CD4-positive, alpha-beta memory T cell (primary cell): Measurements from ENCODE around the gene TPPP3. TPM values are rescaled to one million over a fixed set of nuclear protein-coding genes. Genes with fewer than 3 reads are reported as not detected.

Experiments
- CTCF ChIA-PET: fragments of 350-600 bp; sonication (Branson Sonifier 250); formaldehyde crosslinking; loops from one replicate; lab custom pipeline; 2021; ENCODE audit warnings: inconsistent platforms; ENCODE audit not compliant: partially characterized antibody; lab: Charles Lee
- POLR2A ChIA-PET: fragments of 350-600 bp; sonication (Branson Sonifier 250); formaldehyde crosslinking; loops from one replicate; lab custom pipeline; 2021; ENCODE audit not compliant: partially characterized antibody; lab: Charles Lee
- DNase-seq, 5 donors: peaks; one replicate each; pipeline versions ENCODE4 v3.0.0 to v3.0.0-alpha.2; 2020 to 2022; ENCODE audit warnings: mixed read lengths in 1 of 5
- H3K27ac ChIP-seq: one replicate; pipeline ENCODE4 v1.7.0; 2013; ENCODE audit warnings: low read depth, low read length
- H3K27me3 ChIP-seq: 2 replicates; pipeline ENCODE4 v1.7.0; 2013; ENCODE audit warnings: mild to moderate bottlenecking, low read length, moderate library complexity; ENCODE audit not compliant: insufficient read depth
- H3K36me3 ChIP-seq: 2 replicates; pipeline ENCODE4 v1.7.0; 2013; ENCODE audit warnings: mild to moderate bottlenecking, low read length, moderate library complexity; ENCODE audit not compliant: insufficient read depth
- H3K4me1 ChIP-seq: 2 replicates; pipeline ENCODE4 v1.7.0; 2013; ENCODE audit warnings: mild to moderate bottlenecking, low read length, moderate library complexity; ENCODE audit not compliant: insufficient read depth
- H3K4me3 ChIP-seq, 2 donors: one replicate each; pipeline ENCODE4 v1.7.0; 2013; ENCODE audit warnings: low read length in 2 of 2, mild to moderate bottlenecking in 1 of 2
- H3K9me3 ChIP-seq, 2 donors: one replicate each; pipeline ENCODE4 v1.7.0; 2013; ENCODE audit warnings: low read length in 2 of 2, control low read depth in 1 of 2; ENCODE audit not compliant: control insufficient read depth in 1 of 2
- H3K27ac Mint-ChIP-seq, 7 donors: one replicate each; pipeline ENCODE4 v1.8.0; 2020 to 2021; ENCODE audit warnings: mixed read lengths in 7 of 7, mild to moderate bottlenecking in 6 of 7, inconsistent platforms in 3 of 7, moderate library complexity in 3 of 7
- H3K27me3 Mint-ChIP-seq, 2 donors: one replicate each; pipeline ENCODE4 v1.8.0; 2020 to 2021; ENCODE audit warnings: mixed read lengths in 2 of 2
- H3K36me3 Mint-ChIP-seq, 2 donors: one replicate each; pipeline ENCODE4 v1.8.0; 2020 to 2021; ENCODE audit warnings: mixed read lengths in 2 of 2, inconsistent platforms in 1 of 2, mild to moderate bottlenecking in 1 of 2
- H3K4me1 Mint-ChIP-seq, 4 donors: one replicate each; pipeline ENCODE4 v1.8.0; 2020 to 2021; ENCODE audit warnings: mixed read lengths in 4 of 4, mild to moderate bottlenecking in 1 of 4
- H3K4me3 Mint-ChIP-seq, 8 donors: one replicate each; pipeline ENCODE4 v1.8.0; 2020 to 2021; ENCODE audit warnings: mixed read lengths in 8 of 8, mild to moderate bottlenecking in 7 of 8, moderate library complexity in 6 of 8, inconsistent platforms in 3 of 8
- H3K9me3 Mint-ChIP-seq, 8 donors: one replicate each; pipeline ENCODE4 v1.8.0; 2020 to 2021; ENCODE audit warnings: mixed read lengths in 8 of 8, mild to moderate bottlenecking in 5 of 8, inconsistent platforms in 3 of 8, moderate library complexity in 1 of 8
- intact Hi-C: fragments of 100-400 bp; cut with micrococcal nuclease; formaldehyde crosslinking; loops from one replicate; pipeline ENCODE4 v1.15.1; 2023
- polyA plus RNA-seq, 2 donors: library from polyadenylated mRNA; unstranded; fragments of 300-500 nt; fragmentation: Illumina TruSeq; gene quantifications; one replicate each; pipeline ENCODE4 v1.2.3, GENCODE V29; 2021
- total RNA-seq, 2 experiments: library from RNA; stranded (reverse); gene quantifications; one replicate each; pipeline ENCODE4 v1.2.3, GENCODE V29; 2021

The TPPP3 gene
- total and polyA plus RNA-seq, 4 experiments from 2014 or later = not detected

DNA sequence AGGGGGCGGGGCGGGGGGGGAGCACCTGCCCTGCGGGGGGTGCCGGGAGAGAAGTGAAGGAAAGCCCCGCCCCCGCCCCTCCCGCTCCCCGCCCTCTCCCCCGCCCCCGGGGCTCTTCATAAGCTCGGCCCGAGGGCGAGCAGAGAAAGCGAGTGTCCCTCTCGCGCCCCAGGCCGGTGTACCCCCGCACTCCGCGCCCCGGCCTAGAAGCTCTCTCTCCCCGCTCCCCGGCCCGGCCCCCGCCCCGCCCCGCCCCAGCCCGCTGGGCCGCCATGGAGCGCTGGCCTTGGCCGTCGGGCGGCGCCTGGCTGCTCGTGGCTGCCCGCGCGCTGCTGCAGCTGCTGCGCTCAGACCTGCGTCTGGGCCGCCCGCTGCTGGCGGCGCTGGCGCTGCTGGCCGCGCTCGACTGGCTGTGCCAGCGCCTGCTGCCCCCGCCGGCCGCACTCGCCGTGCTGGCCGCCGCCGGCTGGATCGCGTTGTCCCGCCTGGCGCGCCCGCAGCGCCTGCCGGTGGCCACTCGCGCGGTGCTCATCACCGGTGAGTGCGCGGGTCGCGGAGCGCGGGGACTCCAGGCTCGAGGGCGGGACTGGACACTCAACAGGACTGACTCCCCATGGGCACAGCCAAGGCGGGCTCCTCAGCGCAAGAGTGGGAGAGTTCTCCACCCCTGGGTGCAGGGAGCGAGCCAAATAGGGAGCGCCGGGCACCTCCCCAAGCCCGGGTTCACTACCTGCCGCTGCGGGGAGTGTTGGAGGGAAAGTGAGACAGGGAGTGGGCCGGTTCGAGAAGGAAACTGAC, 37.9 kb upstream of the TPPP3 start, which contains the start of gene HSD11B2:
TSS of gene HSD11B2 (plus strand) at position 145 of the 798 bp plus-strand sequence. CDS start at position 273, 128 bp downstream.
- Mint-ChIP-seq H3K27ac (no peak within 1 kb of the TSS), H3K27me3 (peaks cover 29 to 37% of the 10 kb centered on the region in 2 donors), H3K36me3 (no peaks in the 10 kb centered on the region), H3K9me3 (peaks cover 0 to 2% (median 0%) of the 10 kb centered on the region in 8 donors), H3K4me3 (peak within 1 kb of the TSS; percentile 67 to 87 (median 78)), H3K4me1 (peaks cover 0 to 10% (median 7%) of the 10 kb centered on the region in 4 donors)
- peak in 1 of 5 donors; percentile 26 for DNase-seq
- Histone ChIP-seq H3K4me3 (peak within 1 kb of the TSS in 1 of 2 donors; percentile 38), H3K9me3 (no peaks in the 10 kb centered on the region), H3K27ac (no peak within 1 kb of the TSS), H3K36me3 (no peaks in the 10 kb centered on the region), H3K27me3 (peaks cover 20% of the 10 kb centered on the region), H3K4me1 (peaks cover 4% of the 10 kb centered on the region)
- intact Hi-C loops = no loop called here
- ChIA-PET POLR2A (no interaction called here), CTCF (interaction anchor here (1.5 kb wide), 1 partner anchor 9 kb away, joined by 3 read pairs; no protein-coding TSS in a partner anchor)

DNA sequence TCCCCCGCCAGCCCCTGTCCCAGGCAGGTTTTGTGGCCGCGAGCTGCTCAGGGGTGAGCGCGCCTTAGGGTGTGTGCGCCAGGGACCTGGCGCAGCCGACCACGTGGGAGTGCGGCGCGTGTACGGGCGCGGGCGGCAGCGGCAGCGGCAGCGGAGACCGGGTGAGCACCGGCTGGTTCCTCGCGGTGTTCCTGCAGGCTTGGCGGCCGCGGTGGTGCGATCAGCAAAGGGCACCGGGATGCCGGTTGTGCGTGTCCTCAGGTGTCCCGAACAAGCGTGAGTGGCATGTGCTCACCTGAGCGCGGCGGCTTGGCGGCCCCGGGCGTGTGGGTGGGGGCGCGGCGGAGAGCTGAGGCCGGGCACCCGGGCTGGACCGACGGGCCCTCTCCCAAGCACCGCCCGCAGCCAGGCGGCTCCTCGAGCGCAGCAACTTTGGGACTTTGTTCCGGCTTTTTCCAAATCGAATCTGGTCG, 37.2 kb upstream of the TPPP3 start:
- Mint-ChIP-seq H3K27ac (no peak overlapping the region), H3K4me1 (peaks cover 0 to 10% (median 7%) of the 10 kb centered on the region in 4 donors), H3K27me3 (peaks cover 32 to 39% of the 10 kb centered on the region in 2 donors), H3K9me3 (peaks cover 0 to 2% (median 0%) of the 10 kb centered on the region in 8 donors), H3K4me3 (peak overlapping the region; percentile 67 to 87 (median 76)), H3K36me3 (no peaks in the 10 kb centered on the region)
- Histone ChIP-seq H3K27ac (no peak overlapping the region), H3K27me3 (peaks cover 20% of the 10 kb centered on the region), H3K36me3 (no peaks in the 10 kb centered on the region), H3K4me3 (peak overlapping the region in 1 of 2 donors; percentile 38), H3K4me1 (peaks cover 4% of the 10 kb centered on the region), H3K9me3 (no peaks in the 10 kb centered on the region)
- peak in 3 of 5 donors; percentile 20 to 22 (median 20) for DNase-seq
- CTCF ChIA-PET = no interaction called here
- POLR2A ChIA-PET = no interaction called here
- intact Hi-C loops = no loop called here

DNA sequence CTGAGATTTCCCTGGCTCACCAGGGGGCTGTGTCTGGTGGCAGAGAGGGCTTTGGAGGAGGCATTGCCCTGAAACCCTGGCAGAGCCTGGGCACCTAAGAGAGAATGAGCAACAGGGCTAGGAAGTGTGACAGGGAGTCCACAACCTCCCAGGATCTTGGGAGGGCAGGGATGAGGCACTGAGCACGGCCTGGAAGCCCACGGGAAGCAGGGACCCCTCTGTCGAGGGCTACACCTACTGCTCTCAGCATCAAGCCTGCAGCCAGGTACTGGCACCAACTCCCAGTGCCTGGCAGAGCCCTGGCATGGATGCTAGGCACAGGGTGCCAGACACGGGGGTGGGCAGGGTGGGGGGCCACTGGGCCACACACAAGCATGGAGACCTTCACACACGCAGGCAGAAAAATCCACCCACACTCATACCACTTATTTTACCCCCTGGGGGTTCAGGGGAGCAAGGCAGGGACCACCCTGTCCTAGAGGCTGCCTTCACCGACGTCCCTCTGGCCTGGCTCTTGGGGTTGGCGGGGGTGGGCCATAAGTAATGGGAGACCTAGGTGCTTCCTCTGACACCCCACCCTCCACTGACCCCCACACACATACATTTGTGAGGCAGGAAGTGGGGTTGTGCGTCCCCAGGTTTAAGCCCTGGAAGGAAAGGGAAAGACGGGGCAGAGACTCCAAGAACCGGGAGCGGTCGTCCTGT, 36.7 kb upstream of the TPPP3 start:
- H3K4me1 Mint-ChIP-seq = peaks cover 0 to 10% (median 7%) of the 10 kb centered on the region in 4 donors
- no peaks in the 10 kb centered on the region for H3K9me3 ChIP-seq
- H3K4me1 ChIP-seq = peaks cover 4% of the 10 kb centered on the region
- no peak for DNase-seq
- peak overlapping the region; percentile 67 to 87 (median 76) for H3K4me3 Mint-ChIP-seq
- intact Hi-C loops = no loop called here
- ChIA-PET CTCF (interaction anchor here (2.0 kb wide), 1 partner anchor 84 kb away, joined by 5 read pairs; no protein-coding TSS in a partner anchor), POLR2A (no interaction called here)
- H3K27me3 Mint-ChIP-seq = peaks cover 38 to 45% of the 10 kb centered on the region in 2 donors
- no peak overlapping the region for H3K27ac ChIP-seq
- H3K27ac Mint-ChIP-seq = peak overlapping the region in 1 of 7 donors; percentile 58
- peaks cover 0 to 2% (median 0%) of the 10 kb centered on the region in 8 donors for H3K9me3 Mint-ChIP-seq
- H3K36me3 Mint-ChIP-seq = no peaks in the 10 kb centered on the region
- peak overlapping the region in 1 of 2 donors; percentile 38 for H3K4me3 ChIP-seq
- H3K36me3 ChIP-seq = no peaks in the 10 kb centered on the region
- H3K27me3 ChIP-seq = peaks cover 20% of the 10 kb centered on the region

DNA sequence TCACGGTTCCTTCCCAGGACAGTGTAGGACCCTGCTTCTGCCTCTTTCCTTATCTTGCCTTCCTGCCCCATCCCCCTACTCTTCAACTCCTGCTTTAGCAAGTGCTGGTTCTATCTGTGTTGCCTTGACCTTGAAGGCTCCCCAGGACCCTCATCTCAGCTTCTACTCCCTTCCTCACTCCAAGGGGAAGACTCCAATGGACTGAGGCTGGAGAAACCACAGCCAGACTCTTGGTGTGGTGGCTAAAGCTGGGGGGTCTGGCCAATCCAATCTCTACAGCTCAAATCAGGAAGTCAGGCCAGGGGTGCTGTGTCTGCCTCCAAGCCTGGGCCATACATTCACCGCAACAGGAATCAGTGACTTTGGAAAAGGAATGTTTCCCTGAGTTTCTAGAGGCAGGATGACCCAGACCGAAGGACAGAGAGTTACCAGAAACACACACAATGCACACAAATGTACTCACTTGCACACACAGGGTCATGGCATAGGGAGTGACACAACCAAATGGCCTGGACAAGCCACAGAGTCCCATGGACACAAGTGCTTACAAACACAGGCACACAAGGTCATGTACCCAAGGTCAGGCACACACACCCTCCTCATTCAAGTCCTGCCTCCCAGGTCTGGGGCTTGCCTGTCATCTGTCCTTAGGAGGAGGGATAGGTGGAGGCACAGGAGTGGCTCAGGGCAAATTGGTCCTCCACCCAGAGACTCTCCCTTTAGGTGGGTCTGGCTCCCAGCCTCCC, 35.9 kb upstream of the TPPP3 start:
- no peak overlapping the region for H3K4me3 ChIP-seq
- no peak overlapping the region for H3K27ac ChIP-seq
- H3K27me3 ChIP-seq = peaks cover 25% of the 10 kb centered on the region
- POLR2A ChIA-PET = no interaction called here
- no peaks in the 10 kb centered on the region for H3K9me3 ChIP-seq
- Mint-ChIP-seq H3K4me1 (peaks cover 0 to 10% (median 7%) of the 10 kb centered on the region in 4 donors), H3K9me3 (peaks cover 0 to 2% (median 0%) of the 10 kb centered on the region in 8 donors), H3K27me3 (peaks cover 40 to 46% of the 10 kb centered on the region in 2 donors), H3K27ac (peak overlapping the region in 2 of 7 donors; percentile 17 to 58), H3K36me3 (no peaks in the 10 kb centered on the region), H3K4me3 (peak overlapping the region in 4 of 8 donors; percentile 51 to 73 (median 62))
- CTCF ChIA-PET = interaction anchor here (1.3 to 2.0 kb wide), 5 partner anchors 10 to 85 kb away, joined by 3 to 8 read pairs (median 7); no protein-coding TSS in a partner anchor
- intact Hi-C loops = no loop called here
- peaks cover 4% of the 10 kb centered on the region for H3K4me1 ChIP-seq
- no peaks in the 10 kb centered on the region for H3K36me3 ChIP-seq
- DNase-seq = no peak

DNA sequence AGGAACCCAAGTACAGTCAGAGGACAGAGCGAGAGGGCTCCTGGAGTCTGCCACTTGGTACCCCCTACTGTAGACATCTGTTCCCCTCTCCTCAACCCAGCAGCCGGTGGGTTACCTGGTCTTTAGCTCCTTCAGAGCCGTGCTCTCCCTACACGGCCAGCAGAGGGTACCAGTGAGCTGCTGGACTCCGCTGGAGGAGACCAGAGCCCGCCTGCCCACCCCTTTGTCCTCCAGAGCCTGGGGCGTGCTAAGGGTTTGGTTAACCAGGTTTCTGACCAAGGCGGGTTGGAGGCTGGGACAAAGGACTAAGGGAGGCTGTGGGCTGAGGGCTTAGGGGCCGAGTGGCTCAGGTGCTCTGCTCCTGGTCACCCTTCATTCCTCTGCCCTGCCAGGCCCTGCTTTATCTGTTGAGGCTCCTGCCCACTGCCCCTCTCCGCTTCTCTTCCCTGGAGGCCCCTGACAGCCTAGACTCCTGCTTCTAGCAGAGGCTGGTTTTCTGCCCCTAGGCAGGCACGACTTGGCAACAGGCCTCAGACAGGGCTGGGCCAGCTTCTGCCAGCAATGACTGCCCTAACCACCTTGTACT, 34.9 kb upstream of the TPPP3 start:
- no peaks in the 10 kb centered on the region for H3K36me3 ChIP-seq
- H3K27me3 ChIP-seq = peaks cover 26% of the 10 kb centered on the region
- ChIA-PET CTCF (interaction anchor here (0.5 to 2.6 kb wide), 19 partner anchors 8 to 475 kb away, joined by 3 to 12 read pairs (median 4); partner anchors contain the start of genes ATP6V0D1 and ZDHHC1), POLR2A (no interaction called here)
- peaks cover 0 to 10% (median 7%) of the 10 kb centered on the region in 4 donors for H3K4me1 Mint-ChIP-seq
- peaks cover 45 to 46% of the 10 kb centered on the region in 2 donors for H3K27me3 Mint-ChIP-seq
- no peaks in the 10 kb centered on the region for H3K36me3 Mint-ChIP-seq
- peaks cover 0 to 2% (median 0%) of the 10 kb centered on the region in 8 donors for H3K9me3 Mint-ChIP-seq
- DNase-seq = peak in 4 of 5 donors; percentile 30 to 41 (median 32)
- no peak overlapping the region for H3K27ac Mint-ChIP-seq
- no peak overlapping the region for H3K4me3 ChIP-seq
- intact Hi-C loops = loop anchor here (1.0 kb wide), 2 partner anchors 37 to 86 kb away; no protein-coding TSS in a partner anchor
- no peaks in the 10 kb centered on the region for H3K9me3 ChIP-seq
- H3K27ac ChIP-seq = no peak overlapping the region
- peaks cover 4% of the 10 kb centered on the region for H3K4me1 ChIP-seq
- H3K4me3 Mint-ChIP-seq = no peak overlapping the region

DNA sequence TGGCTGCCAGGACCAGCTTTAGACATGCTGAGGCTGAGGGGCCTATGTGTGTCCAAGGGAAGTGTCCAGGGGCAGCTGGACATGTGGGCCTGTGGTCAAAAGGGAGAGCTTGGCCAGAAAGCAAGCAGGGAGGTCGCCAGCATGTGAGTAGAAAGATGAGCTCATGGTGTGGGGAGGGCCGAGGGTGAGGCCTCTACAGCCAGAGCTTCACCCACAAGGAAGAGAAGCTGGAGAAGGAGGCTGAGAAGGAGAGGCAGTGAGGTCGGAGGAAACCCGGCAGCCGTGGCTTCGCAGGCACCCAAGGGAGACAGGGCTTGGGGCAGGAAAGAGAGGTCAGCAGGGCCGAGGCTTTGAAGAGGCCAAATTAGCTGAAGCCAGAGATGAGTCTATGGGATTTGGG, 33.7 kb upstream of the TPPP3 start:
- Mint-ChIP-seq H3K36me3 (no peaks in the 10 kb centered on the region), H3K9me3 (peaks cover 0 to 2% (median 0%) of the 10 kb centered on the region in 8 donors), H3K4me3 (peak overlapping the region in 1 of 8 donors; percentile 10), H3K27ac (no peak overlapping the region), H3K4me1 (peaks cover 0 to 8% (median 5%) of the 10 kb centered on the region in 4 donors), H3K27me3 (peaks cover 42 to 45% of the 10 kb centered on the region in 2 donors)
- H3K4me1 ChIP-seq = peaks cover 4% of the 10 kb centered on the region
- ChIA-PET CTCF (interaction anchor here (1.1 to 2.6 kb wide), 7 partner anchors 9 to 94 kb away, joined by 4 to 12 read pairs (median 6); partner anchors contain the start of genes ATP6V0D1 and ZDHHC1), POLR2A (no interaction called here)
- H3K27ac ChIP-seq = no peak overlapping the region
- intact Hi-C loops = no loop called here
- no peak for DNase-seq
- H3K4me3 ChIP-seq = no peak overlapping the region
- no peaks in the 10 kb centered on the region for H3K9me3 ChIP-seq
- no peaks in the 10 kb centered on the region for H3K36me3 ChIP-seq
- H3K27me3 ChIP-seq = peaks cover 26% of the 10 kb centered on the region
